Measurements from ENCODE around the gene DOK5. TPM values are rescaled to one million over a fixed set of nuclear protein-coding genes. Genes with fewer than 3 reads are reported as not detected.

DOK5 gene
- total and polyA plus RNA-seq, 2 of the 4 experiments (the other 2 are of a cell fraction) = 2.8 to 3.9 TPM

- H3K27ac ChIP-seq (ENCODE audit: insufficient read depth, low read length) = no peak overlapping the region
- no peak overlapping the region for H2AFZ ChIP-seq (replicated peaks; ENCODE audit: low read length, poor library complexity)
- H3K4me1 ChIP-seq (ENCODE audit: control insufficient read depth, insufficient read depth, low read length) = no peaks in the 10 kb centered on the region
- in situ Hi-C loops (cut with MboI; ENCODE audit: low sequenced_read_pairs) (no loop called here), intact Hi-C loops (cut with micrococcal nuclease) (no loop called here), dilution Hi-C loops (cut with HindIII; ENCODE audit: low sequenced_read_pairs, unreplicated experiment) (no loop called here)
- H3K23ac ChIP-seq (ENCODE audit: low read depth, low read length) = no peak overlapping the region
- no peaks in the 10 kb centered on the region for H3K36me3 ChIP-seq (ENCODE audit: control insufficient read depth, insufficient read depth, low read length)
- no peak overlapping the region for H2AK9ac ChIP-seq (replicated peaks; ENCODE audit: low read depth, low read length, poor library complexity)
- H3K9me3 ChIP-seq (ENCODE audit: control insufficient read depth, insufficient read depth, low read length) = no peaks in the 10 kb centered on the region
- no TSS peak for BruUV-seq (replicated peaks)
- H3K56ac ChIP-seq (ENCODE audit: extremely low read depth, insufficient read depth, low read length) = no peak overlapping the region
- no peak overlapping the region for H4K91ac ChIP-seq (ENCODE audit: insufficient read depth, low read depth, low read length)
- no peak overlapping the region for H2AK5ac ChIP-seq (ENCODE audit: low read depth, low read length)
- H3K4me2 ChIP-seq (ENCODE audit: low read depth, low read length) = no peak overlapping the region
- H4K8ac ChIP-seq (ENCODE audit: low read depth in 2 of 2, low read length in 2 of 2) = no peak overlapping the region
- TF ChIP-seq RCOR1 (IDR thresholded peaks at IDR 0.05; ENCODE audit: insufficient replicate concordance, low read length) = no peak
- no peak for TF ChIP-seq MAZ (IDR thresholded peaks at IDR 0.05; ENCODE audit: borderline replicate concordance, low read depth, low read length)
- TF ChIP-seq BHLHE40 (IDR thresholded peaks at IDR 0.05; ENCODE audit: low read depth, low read length) = no peak
- no peak for TF ChIP-seq POLR2A (IDR thresholded peaks at IDR 0.05; ENCODE audit: low read depth, low read length)
- H3K4ac ChIP-seq (ENCODE audit: low read depth, low read length) = no peak overlapping the region
- ChIA-PET CTCF (no interaction called here), POLR2A (ENCODE audit: unreplicated experiment) (no interaction called here)
- ATAC-seq (ENCODE audit: low read depth) (no peak), DNase-seq (no peak)
- no peak overlapping the region for H3K9ac ChIP-seq (ENCODE audit: low read depth, low read length)
- H2BK120ac ChIP-seq (ENCODE audit: low read depth, low read length) = no peak overlapping the region
- H2BK20ac ChIP-seq (ENCODE audit: low read depth, low read length) = no peak overlapping the region
- no peaks in the 10 kb centered on the region for H3K27me3 ChIP-seq (ENCODE audit: control insufficient read depth, insufficient read depth, low read length)
- H3K4me3 ChIP-seq (ENCODE audit: insufficient read depth, low read depth, low read length) = no peak overlapping the region
- no peaks in the 10 kb centered on the region for H4K20me1 ChIP-seq (ENCODE audit: insufficient read depth, low read length)
- H2BK15ac ChIP-seq (ENCODE audit: low read depth, low read length) = no peak overlapping the region
- H3K14ac ChIP-seq (replicated peaks; ENCODE audit: low read depth, low read length) = no peak overlapping the region
- H3K79me1 ChIP-seq (ENCODE audit: low read depth in 1 of 2, low read length in 2 of 2) = no peaks in the 10 kb centered on the region
- no peak overlapping the region for H4K5ac ChIP-seq (ENCODE audit: low read depth, low read length)
- H2BK5ac ChIP-seq (ENCODE audit: low read depth, low read length, poor library complexity, severe bottlenecking) = no peak overlapping the region
- 0% methylated on average over 1 of the region's 4 CpGs; no CpG with 5 or more reads in 1 of the 2 experiments for whole genome bisulfite sequencing, 2 experiments (ENCODE audit: extremely low coverage in 2 of 2, insufficient read length in 1 of 2)
- no peaks in the 10 kb centered on the region for H3K9me1 ChIP-seq (ENCODE audit: insufficient read depth, low read length)
- H3K18ac ChIP-seq (ENCODE audit: low read depth, low read length) = no peak overlapping the region
Observed at GRCh38 chr20:54692168-54692887, 216.9 kb downstream of the DOK5 start.
